ENCODE results near the gene RNF17.

RNF17 gene

DNA sequence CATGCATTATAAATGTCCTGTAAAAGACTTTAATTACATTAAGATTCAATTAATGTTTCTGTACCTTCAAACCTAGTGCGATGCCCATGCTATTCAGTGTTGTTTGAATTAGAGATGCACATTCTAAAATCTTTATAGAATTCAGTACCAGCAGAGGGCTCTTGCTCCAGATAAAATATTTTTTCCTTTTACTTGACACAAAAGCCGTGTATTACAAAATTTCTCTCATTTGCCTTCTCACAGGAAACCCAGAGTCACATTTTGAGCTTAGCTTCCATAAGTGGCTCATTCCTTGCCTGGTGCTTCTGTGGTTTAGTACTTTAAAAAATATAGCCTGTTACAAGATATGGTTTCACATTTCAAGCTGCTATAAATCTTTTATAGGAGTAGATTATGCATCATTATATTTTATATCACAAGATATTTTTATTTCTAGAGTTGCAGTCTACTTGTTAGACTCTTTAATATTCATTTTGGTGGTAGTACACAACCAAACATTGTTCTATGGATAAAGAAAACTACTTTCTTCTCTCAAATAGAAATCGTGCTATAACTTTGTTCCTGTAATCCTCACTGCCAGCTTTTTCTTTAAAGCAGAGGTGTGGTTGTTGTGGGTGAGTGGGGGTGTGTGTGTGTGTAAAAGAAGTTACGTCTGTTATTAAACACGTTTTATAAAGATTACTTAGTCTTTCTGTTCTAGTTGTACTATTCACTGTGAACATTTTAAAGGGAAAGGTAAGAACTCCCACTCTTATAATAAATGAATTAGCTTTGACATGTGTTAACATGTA, 101.4 kb downstream of the RNF17 start:
- TF ChIP-seq, protein P1, sequence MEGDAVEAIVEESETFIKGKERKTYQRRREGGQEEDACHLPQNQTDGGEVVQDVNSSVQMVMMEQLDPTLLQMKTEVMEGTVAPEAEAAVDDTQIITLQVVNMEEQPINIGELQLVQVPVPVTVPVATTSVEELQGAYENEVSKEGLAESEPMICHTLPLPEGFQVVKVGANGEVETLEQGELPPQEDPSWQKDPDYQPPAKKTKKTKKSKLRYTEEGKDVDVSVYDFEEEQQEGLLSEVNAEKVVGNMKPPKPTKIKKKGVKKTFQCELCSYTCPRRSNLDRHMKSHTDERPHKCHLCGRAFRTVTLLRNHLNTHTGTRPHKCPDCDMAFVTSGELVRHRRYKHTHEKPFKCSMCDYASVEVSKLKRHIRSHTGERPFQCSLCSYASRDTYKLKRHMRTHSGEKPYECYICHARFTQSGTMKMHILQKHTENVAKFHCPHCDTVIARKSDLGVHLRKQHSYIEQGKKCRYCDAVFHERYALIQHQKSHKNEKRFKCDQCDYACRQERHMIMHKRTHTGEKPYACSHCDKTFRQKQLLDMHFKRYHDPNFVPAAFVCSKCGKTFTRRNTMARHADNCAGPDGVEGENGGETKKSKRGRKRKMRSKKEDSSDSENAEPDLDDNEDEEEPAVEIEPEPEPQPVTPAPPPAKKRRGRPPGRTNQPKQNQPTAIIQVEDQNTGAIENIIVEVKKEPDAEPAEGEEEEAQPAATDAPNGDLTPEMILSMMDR (IDR thresholded peaks at IDR 0.05; ENCODE audit: low read length, missing control alignments): peak; percentile 31

DNA sequence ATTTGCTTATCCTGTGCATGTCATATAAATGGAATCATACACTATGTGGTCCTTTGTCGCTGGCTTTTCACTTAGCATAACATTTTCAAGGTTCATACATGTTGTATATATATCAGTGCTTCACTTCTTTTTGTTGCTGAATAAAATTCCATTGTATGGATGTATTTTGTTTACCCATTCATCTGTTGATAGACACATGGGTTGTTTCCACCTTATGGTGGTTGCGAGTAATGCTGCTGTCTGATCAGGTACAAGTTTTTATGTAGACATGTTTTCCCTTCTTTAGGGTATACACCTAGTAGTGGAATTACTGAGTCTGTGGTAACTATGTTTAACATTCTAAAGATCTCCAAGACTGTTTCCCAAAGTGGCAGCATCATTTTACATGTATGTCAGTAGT, 102.5 kb downstream of the RNF17 start:
- DNase-seq (ENCODE audit: low read depth): no peak
- TF ChIP-seq, protein P1 (IDR thresholded peaks at IDR 0.05; ENCODE audit: low read length, missing control alignments): no peak
- H3K4me3 ChIP-seq (replicated peaks; ENCODE audit: low read depth, low read length): no peak overlapping the region

More for the DNA sequence above, 101.4 kb downstream of the RNF17 start:
- no peak overlapping the region for H3K4me3 ChIP-seq (replicated peaks; ENCODE audit: low read depth, low read length)
- peak; percentile 27 for DNase-seq (ENCODE audit: low read depth)

DNA sequence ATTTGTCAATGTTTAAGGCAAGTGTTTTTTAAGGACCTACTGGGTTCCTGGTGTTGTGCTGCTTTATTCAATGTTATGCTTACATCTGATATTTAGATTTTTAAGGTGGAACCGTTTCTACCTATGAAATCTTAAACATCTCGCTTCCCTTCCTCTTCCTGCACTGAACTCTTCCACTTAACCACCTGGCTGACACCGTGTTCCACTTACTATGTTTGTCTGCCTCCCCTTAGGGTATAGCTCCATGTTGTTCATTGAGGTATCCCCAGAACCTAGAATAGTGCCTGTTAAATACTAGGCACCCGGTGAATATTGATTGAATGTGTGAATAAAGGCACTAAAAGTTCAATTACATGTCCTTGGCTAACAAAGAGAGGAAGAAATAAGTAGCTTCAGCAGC, 104.9 kb downstream of the RNF17 start:
- no peak for DNase-seq (ENCODE audit: low read depth)
- H3K4me3 ChIP-seq (replicated peaks; ENCODE audit: low read depth, low read length): no peak overlapping the region

DNA sequence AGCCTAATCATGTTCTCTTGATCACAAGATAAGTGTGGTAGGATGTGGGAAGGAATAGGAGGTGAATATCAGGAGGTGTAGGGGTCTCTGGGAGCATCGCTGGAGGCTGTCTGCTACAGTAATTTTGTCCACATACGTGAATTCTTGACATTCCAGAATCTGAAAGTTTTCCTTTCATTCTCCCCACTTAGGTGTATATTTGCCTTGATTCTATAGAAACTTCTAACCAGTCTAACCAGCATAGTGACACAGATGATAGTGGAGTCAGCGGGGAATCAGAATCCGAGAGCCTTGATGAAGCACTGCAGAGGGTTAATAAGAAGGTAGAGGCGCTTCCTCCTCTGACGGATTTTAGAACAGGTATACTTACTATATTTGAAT, 106.4 kb downstream of the RNF17 start:
- H3K4me3 ChIP-seq (replicated peaks; ENCODE audit: low read depth, low read length): no peak overlapping the region
- TF ChIP-seq, protein P1 (IDR thresholded peaks at IDR 0.05; ENCODE audit: low read length, missing control alignments): no peak
- DNase-seq (ENCODE audit: low read depth): no peak

More for the DNA sequence above, 104.9 kb downstream of the RNF17 start:
- TF ChIP-seq, protein P1 (IDR thresholded peaks at IDR 0.05; ENCODE audit: low read length, missing control alignments): no peak

DNA sequence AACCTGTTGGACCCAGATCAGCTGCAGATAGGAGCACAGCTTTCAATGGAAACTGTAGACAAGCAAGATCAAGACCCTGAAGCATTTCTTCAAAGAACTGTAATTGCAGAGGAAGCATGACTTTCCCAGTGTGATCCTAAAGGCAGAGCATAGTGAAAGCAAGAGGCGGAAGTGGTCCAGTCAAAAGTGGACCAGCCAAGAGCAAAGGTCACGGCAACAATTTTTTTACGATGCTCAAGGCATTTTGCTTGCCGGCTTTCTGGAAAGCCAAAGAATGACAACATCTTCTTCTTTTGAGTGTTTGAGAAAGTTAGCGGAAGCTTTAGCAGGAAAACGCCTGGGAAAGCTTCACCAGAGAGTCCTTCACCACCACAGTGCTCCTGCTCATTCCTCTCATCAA, 111.6 kb downstream of the RNF17 start:
- no peak overlapping the region for H3K4me3 ChIP-seq (replicated peaks; ENCODE audit: low read depth, low read length)
- TF ChIP-seq, protein P1 (IDR thresholded peaks at IDR 0.05; ENCODE audit: low read length, missing control alignments): no peak
- no peak for DNase-seq (ENCODE audit: low read depth)

DNA sequence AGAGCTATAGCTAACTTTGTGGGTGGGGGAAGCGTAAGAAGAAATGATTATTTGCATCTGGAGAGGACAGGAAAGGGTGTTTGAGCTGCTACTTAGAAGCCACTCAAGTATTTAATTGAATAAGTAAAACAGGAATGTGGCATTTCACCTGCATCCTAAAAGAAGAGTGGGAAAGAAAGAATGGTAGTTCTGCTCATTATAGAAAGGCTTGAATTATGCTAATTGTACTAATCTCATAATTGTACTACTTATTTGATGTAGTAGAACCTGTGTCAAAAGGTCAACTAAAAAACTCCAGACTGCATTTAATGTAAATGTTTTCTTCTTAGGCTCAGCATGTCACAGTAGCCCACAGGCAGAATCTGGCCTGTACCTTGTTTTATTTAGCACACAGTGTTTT, 113.6 kb downstream of the RNF17 start:
- TF ChIP-seq, protein P1 (IDR thresholded peaks at IDR 0.05; ENCODE audit: low read length, missing control alignments): no peak
- H3K4me3 ChIP-seq (replicated peaks; ENCODE audit: low read depth, low read length): no peak overlapping the region
- no peak for DNase-seq (ENCODE audit: low read depth)

DNA sequence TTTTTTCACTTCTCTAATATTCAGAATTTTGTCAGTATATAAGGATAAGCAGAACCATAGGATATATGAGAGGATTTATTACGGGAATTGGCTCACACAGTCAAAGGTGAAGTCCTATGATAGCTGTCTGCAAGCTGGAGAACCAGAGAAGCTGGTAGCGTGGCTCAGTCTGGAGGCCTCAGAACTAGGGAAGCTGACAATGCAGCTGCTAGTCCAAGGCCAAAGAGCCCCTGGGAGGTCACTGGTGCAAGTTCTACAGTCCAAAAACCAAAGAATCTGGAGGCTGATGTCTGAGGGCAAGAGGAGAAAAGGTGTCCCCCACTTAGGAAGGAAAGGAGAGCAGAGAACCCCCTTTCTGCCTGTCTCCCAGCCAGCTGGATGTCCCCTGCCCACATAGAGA, 114.4 kb downstream of the RNF17 start:
- no peak overlapping the region for H3K4me3 ChIP-seq (replicated peaks; ENCODE audit: low read depth, low read length)
- TF ChIP-seq, protein P1 (IDR thresholded peaks at IDR 0.05; ENCODE audit: low read length, missing control alignments): no peak
- no peak for DNase-seq (ENCODE audit: low read depth)

All from fibroblast of pulmonary artery (primary cell).